Natural killer cell (primary cell): ENCODE data around the gene PITX3. TPM values are rescaled to one million over a fixed set of nuclear protein-coding genes. Genes with fewer than 3 reads are reported as not detected.

Experiments used
- ATAC-seq, 3 donors: fragments of 150-1000 bp in 2 of 3; fragments of 200-7000 bp in 1 of 3; cut with Tn5 transposase; 1 replicate in 1 of 3; 2 replicates in 2 of 3; pipeline ENCODE4 v1.10.0; 2021; ENCODE audit warnings: mild to moderate bottlenecking in 2 of 3, moderate library complexity in 2 of 3
- DNase-seq, 2 donors: peaks; one replicate each; pipeline versions ENCODE4 v3.0.0 to v3.0.0-alpha.2; 2013 to 2021; ENCODE audit warnings: mixed read lengths in 1 of 2
- H3K27ac ChIP-seq: one replicate; pipeline ENCODE4 v1.5.1; 2013; ENCODE audit warnings: mild to moderate bottlenecking, low read length
- H3K27me3 ChIP-seq: one replicate; pipeline ENCODE4 v1.6.1; 2013; ENCODE audit warnings: low read length; ENCODE audit not compliant: control insufficient read depth, insufficient read depth
- H3K36me3 ChIP-seq: one replicate; pipeline ENCODE4 v1.6.1; 2013; ENCODE audit warnings: low read length; ENCODE audit not compliant: control insufficient read depth, insufficient read depth
- H3K4me1 ChIP-seq: one replicate; pipeline ENCODE4 v1.6.1; 2013; ENCODE audit warnings: low read length; ENCODE audit not compliant: control insufficient read depth, insufficient read depth
- H3K4me3 ChIP-seq: one replicate; pipeline ENCODE4 v1.5.1; 2013; ENCODE audit warnings: low read length
- H3K9me3 ChIP-seq: one replicate; pipeline ENCODE4 v1.6.1; 2013; ENCODE audit warnings: low read length; ENCODE audit not compliant: control insufficient read depth, insufficient read depth
- H3K27ac Mint-ChIP-seq, 2 donors: one replicate each; pipeline ENCODE4 v1.8.0; 2022; ENCODE audit warnings: mild to moderate bottlenecking in 2 of 2, mixed read lengths in 2 of 2, moderate library complexity in 1 of 2
- H3K27me3 Mint-ChIP-seq, 2 donors: one replicate each; pipeline ENCODE4 v1.8.0; 2022; ENCODE audit warnings: low read depth in 2 of 2, mixed read lengths in 2 of 2
- H3K36me3 Mint-ChIP-seq: one replicate; pipeline ENCODE4 v1.8.0; 2022; ENCODE audit warnings: mixed read lengths
- H3K4me1 Mint-ChIP-seq, 2 donors: one replicate each; pipeline ENCODE4 v1.8.0; 2022; ENCODE audit warnings: mixed read lengths in 2 of 2
- H3K4me3 Mint-ChIP-seq: one replicate; pipeline ENCODE4 v1.8.0; 2022; ENCODE audit warnings: mild to moderate bottlenecking, moderate library complexity, mixed read lengths
- H3K9me3 Mint-ChIP-seq, 2 donors: one replicate each; pipeline ENCODE4 v1.8.0; 2022; ENCODE audit warnings: mixed read lengths in 2 of 2
- WGBS: methylation state at CpG from one replicate; pipeline ENCODE4 v1.1.7; 2013; ENCODE audit warnings: missing lambda C conversion rate; ENCODE audit not compliant: insufficient coverage; 5-methylcytosine and 5-hydroxymethylcytosine counted together
- intact Hi-C: fragments of 100-400 bp; cut with micrococcal nuclease; formaldehyde crosslinking; loops from one replicate; pipeline ENCODE4 v1.14.2; 2022
- total RNA-seq, 4 donors: library from RNA; stranded (reverse); fragments of 120-200 nt in 1 of 4; gene quantifications; one replicate each; pipeline versions ENCODE4 v1.2.3 to v1.2.4, GENCODE V29; 2013 to 2022
- TF ChIP-seq, protein P1 (sequence below): fragments of 200-600 bp; IDR thresholded peaks from one replicate; pipeline ENCODE4 v1.8.0; 2022; ENCODE audit warnings: antibody characterized with exemption

The PITX3 gene
- total RNA-seq, 3 donors from 2014 or later (not counting 1 experiment from before 2014, with no cell fraction given), result not detected

DNA sequence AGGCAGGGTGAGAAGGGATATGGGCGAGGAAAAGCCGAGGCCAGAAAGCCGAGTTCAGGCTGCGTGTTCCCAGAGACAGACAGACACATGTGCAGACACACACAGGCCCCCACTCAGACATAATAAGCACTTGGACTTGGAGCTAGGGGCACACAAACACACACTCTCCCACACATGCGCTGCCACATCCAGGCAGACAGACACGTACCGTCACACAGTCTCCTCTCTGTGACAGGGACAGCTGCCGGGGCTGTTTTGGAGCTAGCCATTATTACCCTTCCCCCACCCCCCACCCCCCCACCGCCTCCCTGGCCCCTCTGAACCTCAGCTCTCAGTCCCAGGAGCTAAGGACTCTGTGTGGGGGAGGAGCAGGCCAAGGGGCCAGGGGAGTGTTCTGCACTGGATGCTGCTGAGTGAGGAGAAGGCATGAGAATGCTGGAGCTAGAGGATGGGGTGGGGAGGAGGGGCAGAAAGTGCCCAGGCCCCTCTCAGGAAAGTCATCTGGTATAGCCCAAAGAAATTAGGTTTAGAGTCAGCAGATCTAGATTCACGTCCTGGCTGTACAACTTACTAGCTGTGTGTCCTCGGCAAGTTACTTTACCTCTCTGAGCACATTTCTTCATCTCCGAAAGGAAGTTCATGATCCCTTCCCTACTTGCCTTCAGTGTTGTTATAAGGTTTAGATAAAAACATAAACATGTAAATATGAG is 6.3 kb downstream of the PITX3 start:
- ATAC-seq (no peak), DNase-seq (no peak)
- peaks cover 43 to 69% of the 10 kb centered on the region in 2 donors for H3K27me3 Mint-ChIP-seq
- H3K9me3 Mint-ChIP-seq, result no peaks in the 10 kb centered on the region
- H3K4me1 ChIP-seq, result peaks cover 16% of the 10 kb centered on the region
- H3K4me1 Mint-ChIP-seq, result peaks cover 11 to 20% of the 10 kb centered on the region in 2 donors
- H3K36me3 ChIP-seq, result no peaks in the 10 kb centered on the region
- H3K9me3 ChIP-seq, result no peaks in the 10 kb centered on the region
- no peak overlapping the region for H3K4me3 ChIP-seq
- no peaks in the 10 kb centered on the region for H3K36me3 Mint-ChIP-seq
- no peak overlapping the region for H3K4me3 Mint-ChIP-seq
- no peak overlapping the region for H3K27ac Mint-ChIP-seq
- no peak overlapping the region for H3K27ac ChIP-seq
- intact Hi-C loops, result no loop called here
- peaks cover 19% of the 10 kb centered on the region for H3K27me3 ChIP-seq
- WGBS, result 90% methylated on average over 9 of the region's 12 CpGs
- TF ChIP-seq, protein P1, sequence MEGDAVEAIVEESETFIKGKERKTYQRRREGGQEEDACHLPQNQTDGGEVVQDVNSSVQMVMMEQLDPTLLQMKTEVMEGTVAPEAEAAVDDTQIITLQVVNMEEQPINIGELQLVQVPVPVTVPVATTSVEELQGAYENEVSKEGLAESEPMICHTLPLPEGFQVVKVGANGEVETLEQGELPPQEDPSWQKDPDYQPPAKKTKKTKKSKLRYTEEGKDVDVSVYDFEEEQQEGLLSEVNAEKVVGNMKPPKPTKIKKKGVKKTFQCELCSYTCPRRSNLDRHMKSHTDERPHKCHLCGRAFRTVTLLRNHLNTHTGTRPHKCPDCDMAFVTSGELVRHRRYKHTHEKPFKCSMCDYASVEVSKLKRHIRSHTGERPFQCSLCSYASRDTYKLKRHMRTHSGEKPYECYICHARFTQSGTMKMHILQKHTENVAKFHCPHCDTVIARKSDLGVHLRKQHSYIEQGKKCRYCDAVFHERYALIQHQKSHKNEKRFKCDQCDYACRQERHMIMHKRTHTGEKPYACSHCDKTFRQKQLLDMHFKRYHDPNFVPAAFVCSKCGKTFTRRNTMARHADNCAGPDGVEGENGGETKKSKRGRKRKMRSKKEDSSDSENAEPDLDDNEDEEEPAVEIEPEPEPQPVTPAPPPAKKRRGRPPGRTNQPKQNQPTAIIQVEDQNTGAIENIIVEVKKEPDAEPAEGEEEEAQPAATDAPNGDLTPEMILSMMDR, result no peak

DNA sequence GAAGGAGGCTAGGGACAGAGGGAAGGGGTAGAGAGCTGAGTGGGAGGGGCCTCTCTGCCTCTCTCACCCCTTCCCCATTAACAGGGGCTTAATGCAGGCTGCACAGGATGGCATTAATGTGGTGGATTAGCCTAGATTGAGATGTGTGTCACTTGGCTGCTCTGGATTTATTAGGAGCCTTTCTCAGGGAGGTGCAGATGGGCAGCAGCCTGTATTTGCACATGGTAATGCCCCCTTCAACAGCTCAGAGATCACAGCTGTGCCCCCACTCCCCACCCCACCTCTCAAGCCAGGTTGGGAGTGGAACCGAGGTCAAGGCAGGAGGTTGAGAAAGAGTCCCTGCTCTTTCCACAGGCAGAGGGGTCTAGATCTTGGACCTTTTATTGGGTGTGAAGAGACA is 7.3 kb downstream of the PITX3 start:
- Mint-ChIP-seq H3K4me3 (no peak overlapping the region), H3K27ac (no peak overlapping the region), H3K36me3 (no peaks in the 10 kb centered on the region), H3K4me1 (peaks cover 14 to 27% of the 10 kb centered on the region in 2 donors), H3K9me3 (no peaks in the 10 kb centered on the region), H3K27me3 (peaks cover 39 to 71% of the 10 kb centered on the region in 2 donors)
- no peak overlapping the region for H3K4me3 ChIP-seq
- H3K4me1 ChIP-seq, result peaks cover 19% of the 10 kb centered on the region
- H3K27me3 ChIP-seq, result peaks cover 22% of the 10 kb centered on the region
- ATAC-seq (no peak), DNase-seq (no peak)
- H3K36me3 ChIP-seq, result no peaks in the 10 kb centered on the region
- no peaks in the 10 kb centered on the region for H3K9me3 ChIP-seq
- TF ChIP-seq, protein P1, result no peak
- H3K27ac ChIP-seq, result no peak overlapping the region
- 83% methylated on average over 1 of the region's 1 CpG for WGBS
- intact Hi-C loops, result no loop called here

DNA sequence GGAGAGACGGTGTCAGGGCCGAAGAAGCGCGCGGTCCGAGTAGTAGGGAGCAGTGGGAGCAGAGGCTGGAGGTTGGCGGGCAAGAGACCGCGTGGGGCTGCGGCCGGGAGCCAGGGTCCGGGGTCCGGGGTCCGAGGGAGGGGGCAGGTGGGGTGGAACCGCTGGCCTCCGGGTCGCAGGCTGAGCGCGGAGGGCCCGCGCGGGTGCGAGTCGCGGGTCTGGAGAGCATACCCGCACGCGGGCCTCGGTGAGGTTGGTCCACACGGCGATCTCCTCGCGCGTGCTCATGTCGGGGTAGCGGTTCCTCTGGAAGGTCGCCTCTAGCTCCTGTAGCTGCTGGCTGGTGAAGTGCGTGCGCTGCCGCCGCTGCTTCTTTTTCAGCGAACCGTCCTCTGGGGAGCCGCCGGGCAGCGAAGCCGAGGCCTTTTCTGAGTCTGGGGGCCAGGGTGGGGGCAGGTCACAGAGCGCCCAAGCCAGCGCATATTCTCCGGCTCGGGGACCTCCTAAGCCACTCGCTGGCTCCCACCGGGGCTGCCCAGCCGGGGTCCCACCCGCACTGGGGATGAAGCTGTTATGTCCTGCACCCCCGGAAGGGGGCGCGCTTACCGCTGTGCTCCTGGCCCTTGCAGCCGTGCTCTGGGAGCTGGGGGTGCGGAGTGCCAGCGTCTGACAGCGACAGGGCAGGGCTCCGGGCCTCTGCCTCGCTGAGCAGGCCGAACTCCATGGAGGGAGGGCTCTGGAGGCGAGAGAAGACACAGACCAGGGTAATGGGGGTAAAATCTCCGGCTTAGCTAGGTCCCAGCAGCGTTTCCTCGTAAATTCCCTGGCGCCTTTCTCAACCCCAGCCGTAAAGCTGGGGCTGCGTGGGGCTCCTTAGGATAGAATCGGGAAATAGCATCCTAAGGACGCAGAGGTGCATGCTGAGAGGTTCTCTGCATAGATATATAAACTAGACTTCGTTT is 9.7 kb downstream of the PITX3 start:
- Histone ChIP-seq H3K4me3 (peak overlapping the region; percentile 25), H3K4me1 (peaks cover 24% of the 10 kb centered on the region), H3K27ac (no peak overlapping the region), H3K27me3 (peaks cover 43% of the 10 kb centered on the region), H3K9me3 (no peaks in the 10 kb centered on the region), H3K36me3 (no peaks in the 10 kb centered on the region)
- TF ChIP-seq, protein P1, result peak; percentile 81
- Mint-ChIP-seq H3K4me3 (peak overlapping the region; percentile 91), H3K4me1 (peaks cover 15 to 32% of the 10 kb centered on the region in 2 donors), H3K36me3 (no peaks in the 10 kb centered on the region), H3K27ac (peak overlapping the region in 1 of 2 donors; percentile 42), H3K27me3 (peaks cover 37 to 70% of the 10 kb centered on the region in 2 donors), H3K9me3 (no peaks in the 10 kb centered on the region)
- intact Hi-C loops, result loop anchor here (2.0 kb wide), 1 partner anchor 167 kb away; no protein-coding TSS in a partner anchor
- 13% methylated on average over 76 of the region's 76 CpGs for WGBS
- DNase-seq, result peak; percentile 65 to 84
- peak; percentile 65 to 69 (median 66) for ATAC-seq
